ENCODE measurements around the gene MCU. TPM values are rescaled to one million over a fixed set of nuclear protein-coding genes. Genes with fewer than 3 reads are reported as not detected.

Gene MCU
- total RNA-seq, 1 donor from 2014 or later: 21.7 TPM

GRCh38 chr10:72808001-72808400 is 116.1 kb downstream of the MCU start:
- H3K4me3 Mint-ChIP-seq: no peak overlapping the region
- TF ChIP-seq CTCF (conservative IDR thresholded peaks at IDR 0.05): no peak
- DNase-seq (ENCODE audit: low read depth, low spot score): no peak
- H3K27me3 Mint-ChIP-seq (ENCODE audit: low read depth): no peaks in the 10 kb centered on the region
- H3K36me3 Mint-ChIP-seq (ENCODE audit: low read depth): peaks cover 6% of the 10 kb centered on the region
- no peak overlapping the region for H3K27ac Mint-ChIP-seq (ENCODE audit: unreplicated experiment)
- peaks cover 2% of the 10 kb centered on the region for H3K9me3 Mint-ChIP-seq
- no peaks in the 10 kb centered on the region for H3K4me1 Mint-ChIP-seq

GRCh38 chr10:72809006-72809405 is 117.1 kb downstream of the MCU start:
- peaks cover 6% of the 10 kb centered on the region for H3K36me3 Mint-ChIP-seq (ENCODE audit: low read depth)
- H3K4me3 Mint-ChIP-seq: no peak overlapping the region
- H3K4me1 Mint-ChIP-seq: no peaks in the 10 kb centered on the region
- H3K9me3 Mint-ChIP-seq: peaks cover 2% of the 10 kb centered on the region
- DNase-seq (ENCODE audit: low read depth, low spot score): no peak
- no peak for TF ChIP-seq CTCF (conservative IDR thresholded peaks at IDR 0.05)
- H3K27me3 Mint-ChIP-seq (ENCODE audit: low read depth): no peaks in the 10 kb centered on the region
- H3K27ac Mint-ChIP-seq (ENCODE audit: unreplicated experiment): no peak overlapping the region

GRCh38 chr10:72810976-72811375 is 119.0 kb downstream of the MCU start:
- Mint-ChIP-seq H3K27me3 (ENCODE audit: low read depth) (no peaks in the 10 kb centered on the region), H3K4me3 (no peak overlapping the region), H3K4me1 (no peaks in the 10 kb centered on the region), H3K36me3 (ENCODE audit: low read depth) (peaks cover 6% of the 10 kb centered on the region), H3K27ac (ENCODE audit: unreplicated experiment) (no peak overlapping the region), H3K9me3 (peaks cover 2% of the 10 kb centered on the region)
- DNase-seq (ENCODE audit: low read depth, low spot score): no peak
- TF ChIP-seq CTCF (conservative IDR thresholded peaks at IDR 0.05): no peak

- Mint-ChIP-seq H3K4me3 (no peak overlapping the region), H3K27ac (ENCODE audit: unreplicated experiment) (no peak overlapping the region), H3K9me3 (peaks cover 2% of the 10 kb centered on the region), H3K36me3 (ENCODE audit: low read depth) (peaks cover 6% of the 10 kb centered on the region), H3K27me3 (ENCODE audit: low read depth) (no peaks in the 10 kb centered on the region), H3K4me1 (no peaks in the 10 kb centered on the region)
- no peak for DNase-seq (ENCODE audit: low read depth, low spot score)
- TF ChIP-seq CTCF (conservative IDR thresholded peaks at IDR 0.05): no peak
These were observed 120.4 kb downstream of the MCU start for GRCh38 chr10:72812415-72812752.

GRCh38 chr10:72812753-72813430 is 120.9 kb downstream of the MCU start:
- no peaks in the 10 kb centered on the region for H3K4me1 Mint-ChIP-seq
- H3K4me3 Mint-ChIP-seq: no peak overlapping the region
- H3K27me3 Mint-ChIP-seq (ENCODE audit: low read depth): no peaks in the 10 kb centered on the region
- TF ChIP-seq CTCF (conservative IDR thresholded peaks at IDR 0.05): no peak
- H3K27ac Mint-ChIP-seq (ENCODE audit: unreplicated experiment): no peak overlapping the region
- peaks cover 2% of the 10 kb centered on the region for H3K9me3 Mint-ChIP-seq
- DNase-seq (ENCODE audit: low read depth, low spot score): no peak
- peaks cover 6% of the 10 kb centered on the region for H3K36me3 Mint-ChIP-seq (ENCODE audit: low read depth)

All from neural crest cell (in vitro differentiated cells).